ENCODE data around the gene APCDD1L.

APCDD1L gene

GRCh38 chr20:58523971-58524315 is 8.7 kb upstream of the APCDD1L start:
- ChIA-PET POLR2A (no interaction called here), CTCF (no interaction called here)
- TF ChIP-seq CTCF (IDR thresholded peaks at IDR 0.05; ENCODE audit: control extremely low read depth, extremely low read depth, low read depth, missing control alignments), result no peak
- DNase-seq (ENCODE audit: extremely low spot score), result no peak

GRCh38 chr20:58523072-58523970 is 8.1 kb upstream of the APCDD1L start:
- no peak for TF ChIP-seq CTCF (IDR thresholded peaks at IDR 0.05; ENCODE audit: control extremely low read depth, extremely low read depth, low read depth, missing control alignments)
- ChIA-PET CTCF (no interaction called here), POLR2A (no interaction called here)
- DNase-seq (ENCODE audit: extremely low spot score), result no peak

GRCh38 chr20:58522666-58523065 is 7.5 kb upstream of the APCDD1L start:
- no peak for DNase-seq (ENCODE audit: extremely low spot score)
- TF ChIP-seq CTCF (IDR thresholded peaks at IDR 0.05; ENCODE audit: control extremely low read depth, extremely low read depth, low read depth, missing control alignments), result no peak
- CTCF ChIA-PET, result no interaction called here
- POLR2A ChIA-PET, result no interaction called here

GRCh38 chr20:58521763-58522162 is 6.6 kb upstream of the APCDD1L start:
- DNase-seq (ENCODE audit: extremely low spot score), result no peak
- POLR2A ChIA-PET, result no interaction called here
- CTCF ChIA-PET, result no interaction called here
- no peak for TF ChIP-seq CTCF (IDR thresholded peaks at IDR 0.05; ENCODE audit: control extremely low read depth, extremely low read depth, low read depth, missing control alignments)

- no peak for TF ChIP-seq CTCF (IDR thresholded peaks at IDR 0.05; ENCODE audit: control extremely low read depth, extremely low read depth, low read depth, missing control alignments)
- CTCF ChIA-PET, result no interaction called here
- POLR2A ChIA-PET, result no interaction called here
- DNase-seq (ENCODE audit: extremely low spot score), result no peak
Observed at GRCh38 chr20:58519940-58520712, 4.9 kb upstream of the APCDD1L start.

GRCh38 chr20:58518896-58519593 is 3.8 kb upstream of the APCDD1L start:
- TF ChIP-seq CTCF (IDR thresholded peaks at IDR 0.05; ENCODE audit: control extremely low read depth, extremely low read depth, low read depth, missing control alignments), result no peak
- no peak for DNase-seq (ENCODE audit: extremely low spot score)
- POLR2A ChIA-PET, result no interaction called here
- CTCF ChIA-PET, result no interaction called here

All from GM10248 (cell line).